NCI-H1092 (cell line): ENCODE data around the gene NDUFAF5.

ENCODE experiments used
- DNase-seq: peaks from one replicate; lab custom pipeline; 2025; lab: John Stamatoyannopoulos, UW

The NDUFAF5 gene

DNA sequence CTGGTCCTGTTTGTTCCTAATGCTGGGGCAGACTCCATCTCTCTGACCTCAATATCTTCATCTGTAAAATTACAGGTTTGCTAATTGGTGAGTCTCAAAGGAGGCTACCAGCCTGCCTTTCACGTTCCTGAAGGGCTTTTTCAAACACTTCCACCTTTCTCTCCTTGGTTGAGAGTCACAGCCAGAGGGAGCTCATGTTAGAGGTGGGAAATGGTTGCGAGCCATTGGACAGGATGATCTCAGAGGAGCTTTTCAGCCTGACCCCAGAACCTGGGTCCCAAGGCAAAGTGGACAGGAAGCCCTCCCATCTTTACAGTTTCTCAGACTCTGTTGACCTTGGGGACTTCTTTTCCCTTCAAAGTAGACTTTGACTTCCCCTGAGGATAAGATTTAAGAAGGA, 37.6 kb downstream of the NDUFAF5 start:
- DNase-seq, result no peak

DNA sequence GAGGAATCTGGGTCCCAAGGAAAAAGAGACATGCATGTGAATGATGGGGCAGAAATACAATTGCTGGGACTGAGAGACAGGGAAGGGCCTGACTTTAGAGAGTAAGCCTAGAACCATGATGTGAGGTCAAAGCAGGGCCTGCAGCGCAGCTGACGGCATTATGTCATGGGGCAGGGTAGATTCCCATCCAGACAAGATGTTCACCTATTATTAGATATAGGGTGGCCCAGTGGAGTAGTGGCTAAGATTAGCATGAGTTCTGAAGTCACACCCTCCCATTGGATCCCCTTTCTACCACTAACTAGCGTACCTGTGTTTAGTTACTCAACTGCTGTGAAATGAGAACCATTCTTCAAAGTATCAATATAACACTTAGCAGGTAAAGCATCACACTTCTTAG, 39.6 kb downstream of the NDUFAF5 start:
- no peak for DNase-seq

DNA sequence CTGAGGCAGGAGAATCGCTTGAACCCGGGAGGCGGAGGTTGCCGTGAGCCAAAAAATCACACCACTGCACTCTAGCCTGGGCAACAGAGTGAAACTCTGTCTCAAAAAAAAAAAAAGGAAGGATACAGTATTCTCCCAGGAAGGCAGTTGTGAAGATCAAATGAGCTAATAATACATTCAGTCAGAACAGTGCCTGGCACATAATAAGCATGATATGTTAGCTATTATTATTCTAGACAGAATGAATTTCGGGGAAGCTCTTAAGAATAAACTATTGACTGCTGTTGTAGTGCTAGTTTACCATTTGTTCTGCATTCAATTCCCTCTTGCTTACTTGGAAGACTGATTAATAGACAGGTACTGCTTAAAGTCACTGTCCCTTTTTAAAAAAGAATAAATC, 40.6 kb downstream of the NDUFAF5 start:
- no peak for DNase-seq

DNA sequence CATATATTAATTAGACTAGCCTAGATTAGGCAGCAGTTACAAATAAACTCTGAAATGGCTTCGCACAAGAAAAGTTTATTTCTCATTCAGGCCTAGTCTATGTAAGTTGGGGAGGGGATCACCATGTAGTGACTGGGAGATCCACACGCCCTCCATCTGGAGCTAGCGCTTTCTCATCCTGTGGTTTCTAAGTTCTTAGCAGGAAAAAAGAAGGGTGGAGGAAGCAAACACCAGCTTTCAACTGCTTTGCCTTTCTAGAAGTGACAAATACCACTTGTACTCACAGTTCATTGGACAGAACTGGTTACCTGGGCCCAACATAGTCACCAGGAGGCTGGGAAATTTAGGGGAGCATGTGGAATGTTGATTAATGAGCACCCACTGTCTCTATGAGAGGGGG, 46.6 kb downstream of the NDUFAF5 start:
- DNase-seq, result no peak

DNA sequence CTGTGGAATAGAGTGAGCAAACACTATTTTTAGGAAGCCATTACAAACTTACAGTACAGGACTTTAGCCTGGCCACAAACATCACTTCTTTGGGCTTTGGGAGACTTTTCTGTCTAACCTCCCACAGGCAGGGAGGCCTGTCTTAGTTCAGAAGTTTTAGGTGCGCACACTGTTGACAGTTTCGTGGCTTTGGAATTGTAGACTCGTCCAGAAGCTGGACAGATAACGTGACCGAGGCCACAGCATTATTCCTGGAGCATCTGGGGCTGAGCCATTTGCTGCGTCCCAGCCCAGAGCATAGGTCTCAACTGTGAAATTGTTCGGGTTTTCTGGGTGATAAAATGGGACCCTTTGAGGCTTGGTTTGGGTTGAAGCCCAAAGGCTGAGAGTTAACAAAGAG, 53.8 kb downstream of the NDUFAF5 start:
- no peak for DNase-seq

DNA sequence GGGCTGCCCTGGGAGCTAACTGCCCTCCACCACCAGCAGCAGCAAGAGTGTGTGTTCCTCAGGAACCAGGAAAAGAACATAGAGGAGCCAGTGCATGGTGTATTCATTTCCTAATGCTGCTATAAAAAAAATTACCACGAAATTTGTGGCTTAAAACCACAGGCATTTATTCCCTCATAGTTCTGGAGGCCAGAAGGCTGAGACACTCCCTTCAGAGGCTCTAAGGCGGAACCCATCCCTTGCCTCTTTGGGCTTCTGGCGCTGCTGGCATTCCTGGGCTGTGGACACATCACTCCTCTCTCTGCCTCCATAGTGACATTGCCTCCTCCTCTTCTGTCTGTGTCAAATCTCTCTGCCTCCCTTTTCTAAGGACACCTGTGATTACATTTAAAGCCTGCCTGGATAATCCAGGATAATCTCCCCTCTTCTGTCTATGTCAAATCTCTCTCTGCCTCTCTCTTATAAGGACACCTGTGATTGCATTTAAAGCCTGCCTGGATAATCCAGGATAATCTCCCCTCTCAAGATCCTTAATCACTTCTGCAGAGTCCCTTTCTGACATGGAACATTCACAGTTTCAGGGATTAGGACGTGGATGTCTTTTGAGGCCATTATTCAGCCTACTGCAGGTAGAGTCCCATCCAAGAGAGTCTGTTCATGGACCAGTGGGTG, 54.7 kb downstream of the NDUFAF5 start:
- no peak for DNase-seq

DNA sequence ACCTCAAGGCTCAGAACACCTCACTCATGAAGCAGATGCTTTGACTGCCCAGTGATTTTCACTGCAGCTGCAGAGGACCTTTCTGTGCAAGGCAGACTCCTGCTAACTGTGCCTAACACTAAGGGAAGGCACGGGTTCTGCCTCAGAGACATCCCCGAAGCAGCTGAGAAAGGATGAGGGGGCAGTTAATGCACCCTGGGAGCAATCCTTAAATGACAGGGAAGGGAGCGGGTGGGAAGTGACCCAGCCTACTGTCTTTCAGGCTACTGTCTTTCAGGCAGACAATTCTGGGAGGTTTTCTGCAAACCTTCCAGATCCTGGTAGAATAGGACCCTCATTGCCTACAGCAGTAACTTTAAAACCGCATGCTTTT, 55.3 kb downstream of the NDUFAF5 start:
- DNase-seq, result no peak

DNA sequence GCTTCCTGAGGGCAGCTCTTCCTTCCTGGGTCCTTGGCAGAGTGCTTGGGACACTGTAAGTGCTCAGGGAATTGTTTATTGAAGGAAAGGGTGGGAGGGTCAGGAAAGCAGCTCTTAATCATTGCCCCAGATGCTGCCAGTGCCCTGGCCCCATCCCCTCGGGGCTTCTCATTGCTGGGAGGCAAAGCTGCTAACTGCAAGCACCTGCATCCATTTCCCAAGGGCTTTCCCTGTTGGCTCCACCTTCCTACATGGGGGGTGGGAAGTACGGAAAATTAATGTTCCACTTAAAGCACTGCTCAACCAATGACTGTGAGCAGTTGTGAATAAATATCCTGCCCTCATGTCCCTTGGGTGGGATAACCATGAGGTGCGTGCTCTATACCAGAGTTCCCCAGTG, 56.4 kb downstream of the NDUFAF5 start:
- DNase-seq, result no peak

DNA sequence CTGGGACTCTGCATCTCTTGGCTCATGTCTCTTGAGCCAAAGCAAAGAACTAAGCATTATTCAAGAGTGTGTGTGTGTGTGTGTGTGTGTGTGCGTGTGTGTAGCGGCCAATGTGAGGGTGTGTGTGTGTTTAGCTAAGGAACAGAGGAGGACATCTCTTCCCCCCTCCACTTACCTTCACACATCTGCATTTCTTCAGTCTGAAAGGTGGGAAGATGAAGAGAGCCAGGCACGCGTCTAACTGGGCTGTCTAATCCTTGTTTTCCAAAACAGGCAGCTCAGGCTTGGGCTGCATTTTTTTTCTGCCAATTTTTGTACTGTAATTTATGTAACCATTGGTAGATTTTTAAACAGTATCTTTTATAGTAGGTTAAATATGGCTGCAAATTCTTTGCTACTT, 59.5 kb downstream of the NDUFAF5 start:
- no peak for DNase-seq

DNA sequence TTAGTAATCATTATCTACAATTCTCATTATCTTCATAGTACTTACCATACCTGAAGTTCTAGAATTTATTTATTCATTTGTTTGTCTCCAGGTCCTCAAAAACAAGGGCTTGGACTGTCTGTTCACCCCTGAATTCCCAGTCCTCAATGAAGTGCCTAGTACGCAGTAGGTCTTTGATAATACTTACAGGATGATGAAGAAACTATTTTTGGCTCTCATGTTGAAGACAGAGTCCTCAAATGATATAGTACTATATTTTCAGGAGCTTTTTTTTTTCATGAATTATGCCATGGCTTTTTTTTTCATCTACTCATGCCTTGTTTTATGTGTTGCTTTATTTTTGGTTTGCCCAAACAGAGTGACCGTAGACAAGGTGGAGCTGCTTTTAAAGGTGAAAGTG, 66.5 kb downstream of the NDUFAF5 start:
- no peak for DNase-seq

DNA sequence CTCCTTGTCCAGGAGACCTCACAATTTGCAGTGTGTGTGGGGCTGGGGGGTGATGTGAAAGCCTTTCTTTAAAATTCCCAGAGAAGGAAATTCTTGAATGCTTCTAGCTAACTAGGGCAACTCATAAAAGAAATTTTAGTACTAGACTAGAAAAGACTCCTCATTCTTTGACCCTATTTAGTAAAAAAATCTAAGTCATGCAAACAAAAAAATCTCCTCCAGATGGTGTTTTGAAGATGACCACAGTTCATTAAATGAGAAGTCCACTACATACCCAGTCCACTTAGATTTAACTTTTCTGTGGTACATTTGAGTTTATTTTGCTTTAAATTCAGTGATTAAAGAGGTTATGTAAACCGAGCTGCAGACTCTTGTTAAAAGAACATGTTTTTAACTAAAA, 67.5 kb downstream of the NDUFAF5 start:
- no peak for DNase-seq

DNA sequence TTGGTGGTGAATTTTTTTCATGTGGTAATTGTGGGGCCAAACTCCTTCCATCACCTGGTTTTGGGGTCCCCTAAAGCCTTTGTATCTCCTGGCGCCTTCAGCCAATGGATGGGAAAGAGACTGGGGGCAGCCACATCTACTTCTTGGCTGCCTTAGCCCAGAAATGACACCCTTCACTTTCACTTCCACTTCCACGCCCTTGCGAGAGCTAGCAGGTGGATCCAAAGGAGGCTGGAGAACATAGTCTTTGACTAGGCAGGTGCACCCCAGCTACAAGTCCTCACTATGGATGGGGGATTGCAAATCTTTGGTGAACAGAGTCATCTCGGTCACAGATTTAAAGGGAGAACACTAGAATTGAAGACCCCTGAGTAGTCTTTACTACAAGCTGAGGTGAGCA, 70.8 kb downstream of the NDUFAF5 start:
- no peak for DNase-seq

DNA sequence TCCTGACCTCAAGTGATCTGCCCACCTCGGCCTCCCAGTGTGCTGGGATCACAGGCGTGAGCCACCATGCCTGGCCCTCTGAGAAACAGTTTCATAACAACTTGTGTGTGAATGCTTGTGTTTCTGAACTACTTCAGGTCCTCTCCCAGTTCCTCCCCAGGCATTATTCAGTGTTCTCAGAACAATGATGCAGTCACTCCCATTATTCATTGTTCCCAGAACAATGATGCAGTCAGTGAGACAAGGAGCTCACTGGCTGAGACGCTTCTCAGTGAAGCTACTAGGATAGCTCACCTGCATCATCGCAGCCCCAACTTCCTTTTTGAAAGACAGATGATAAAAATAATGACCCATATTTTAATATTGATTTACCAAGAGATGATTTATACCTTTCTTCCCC, 71.5 kb downstream of the NDUFAF5 start:
- no peak for DNase-seq

DNA sequence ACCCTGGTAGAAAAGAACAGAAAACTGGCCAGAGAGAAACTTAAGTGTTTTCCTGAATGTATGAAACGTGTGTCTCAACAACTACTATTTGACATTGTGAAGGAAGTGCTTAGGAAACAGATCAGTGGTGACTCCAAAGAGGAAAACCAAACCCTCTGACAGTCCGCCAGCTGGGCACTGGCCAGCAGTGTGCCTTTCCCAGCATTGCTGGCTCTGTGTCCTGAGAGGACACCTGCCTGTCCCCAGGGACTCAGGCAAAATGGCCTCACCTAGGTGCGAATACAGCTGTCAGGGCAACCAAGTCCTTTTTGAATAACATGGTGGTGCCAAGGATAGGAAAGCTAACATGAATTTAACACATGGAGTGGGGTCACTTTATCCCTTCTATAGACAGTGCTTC, 72.5 kb downstream of the NDUFAF5 start:
- DNase-seq, result peak; percentile 97

DNA sequence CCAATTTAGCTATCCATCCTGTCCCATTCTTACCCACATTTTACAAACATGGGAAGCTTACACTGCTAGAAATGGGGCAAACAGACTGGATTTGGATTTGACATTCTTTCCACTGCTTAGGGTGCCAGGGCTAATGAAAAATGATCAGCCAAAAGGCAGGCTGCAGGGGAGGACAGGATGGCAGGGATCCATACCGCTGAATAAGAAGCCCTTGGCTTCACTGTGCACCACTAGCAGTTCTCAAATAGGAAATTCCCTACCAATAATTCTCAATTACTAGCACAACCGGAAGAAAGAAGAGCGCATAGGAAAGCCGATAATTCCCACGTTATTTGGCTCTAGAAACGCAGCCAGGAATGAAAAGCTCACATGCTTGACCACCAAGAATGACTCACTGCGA, 73.1 kb downstream of the NDUFAF5 start:
- DNase-seq, result peak; percentile 3

DNA sequence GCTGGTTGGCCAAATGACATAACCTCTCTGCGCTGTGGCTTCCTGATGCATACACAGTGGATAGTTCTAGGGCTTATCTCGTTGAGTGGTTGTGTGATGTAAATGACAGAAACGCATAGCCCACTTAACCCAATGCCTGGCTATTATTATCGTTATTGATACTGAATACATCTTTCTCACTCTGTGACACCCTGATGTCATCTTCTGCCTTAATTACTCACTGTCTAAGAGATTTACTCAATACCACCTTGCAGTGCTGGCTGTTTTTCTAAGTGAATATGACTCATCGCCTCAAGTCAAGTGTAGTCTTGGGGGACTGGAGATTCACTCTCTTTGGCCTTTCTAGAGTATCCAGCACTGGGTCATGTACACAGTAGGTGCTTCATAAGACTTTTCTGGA, 73.6 kb downstream of the NDUFAF5 start:
- no peak for DNase-seq

DNA sequence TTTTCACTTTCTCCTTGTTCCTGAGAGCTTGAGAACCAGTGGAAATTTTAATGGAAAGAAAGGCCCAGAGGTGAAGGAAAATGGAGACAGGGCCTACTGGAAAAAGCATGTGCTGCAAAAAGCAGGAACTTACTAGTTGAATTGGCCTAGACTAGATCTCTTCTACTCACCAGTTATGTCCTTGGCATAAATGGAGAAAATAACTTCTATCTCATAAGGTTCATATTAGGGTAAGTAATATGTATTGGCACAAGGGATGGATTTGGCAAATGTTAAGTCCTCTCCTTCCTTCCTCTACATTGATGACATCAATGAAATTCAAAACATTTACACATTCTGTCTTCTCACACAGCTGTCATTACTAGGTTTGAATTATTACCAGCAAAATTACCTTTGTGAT, 74.0 kb downstream of the NDUFAF5 start:
- no peak for DNase-seq

DNA sequence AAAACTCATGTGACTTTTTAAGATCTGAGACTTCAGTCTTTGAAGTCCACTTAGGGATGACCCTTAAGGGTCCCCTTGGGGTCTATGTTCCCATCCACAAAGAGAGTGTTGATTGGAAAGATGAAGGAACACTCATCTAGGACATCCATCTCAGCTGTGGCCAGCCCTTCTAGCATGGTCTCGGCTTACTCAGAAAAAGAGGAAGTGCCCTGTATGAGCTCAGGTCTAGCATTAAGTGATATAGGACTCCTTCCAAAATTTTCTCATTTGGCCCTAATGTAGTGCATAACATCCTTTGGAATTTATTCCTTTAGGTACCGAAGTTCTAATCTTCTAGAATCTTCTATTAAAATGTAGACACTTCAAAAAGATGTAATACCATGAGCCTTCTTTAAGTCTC, 77.4 kb downstream of the NDUFAF5 start:
- no peak for DNase-seq

DNA sequence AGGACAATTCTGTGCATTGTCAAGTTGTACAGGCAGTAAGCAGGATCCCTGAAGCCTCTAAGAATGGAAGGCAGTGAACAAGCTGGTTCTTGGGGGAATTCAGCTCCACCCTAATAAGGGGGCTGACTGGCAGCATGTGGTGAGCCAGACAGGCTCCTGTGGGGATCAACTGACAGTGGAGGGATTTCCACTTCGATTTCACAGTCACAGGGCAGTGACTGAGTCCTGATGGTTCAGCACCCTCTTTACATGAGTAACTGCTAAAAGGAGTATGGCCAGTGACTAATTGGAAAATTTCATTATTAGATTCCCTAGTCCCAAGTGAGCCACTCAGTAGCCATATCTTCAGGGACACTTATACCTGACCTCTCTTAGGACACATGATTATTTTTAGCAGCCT, 78.4 kb downstream of the NDUFAF5 start:
- DNase-seq, result no peak

DNA sequence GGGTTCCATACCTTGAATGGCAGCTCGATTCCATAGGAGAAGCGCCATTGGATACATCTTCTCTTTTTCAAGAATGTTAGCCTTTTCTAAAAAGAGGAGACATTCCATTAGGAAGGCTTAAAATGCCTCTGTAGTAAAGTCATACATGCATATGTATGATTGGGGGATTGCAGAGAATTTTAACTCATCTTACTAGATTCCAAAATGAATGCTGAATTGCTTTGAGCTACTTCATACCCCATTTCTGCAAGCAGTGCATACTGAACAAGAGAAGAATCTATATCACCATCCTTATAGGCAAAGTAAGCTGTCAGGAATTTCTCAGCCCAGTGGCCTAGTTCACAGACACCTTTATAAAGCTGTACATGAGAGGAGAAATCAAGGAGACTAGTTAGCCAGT, 80.3 kb downstream of the NDUFAF5 start:
- no peak for DNase-seq

DNA sequence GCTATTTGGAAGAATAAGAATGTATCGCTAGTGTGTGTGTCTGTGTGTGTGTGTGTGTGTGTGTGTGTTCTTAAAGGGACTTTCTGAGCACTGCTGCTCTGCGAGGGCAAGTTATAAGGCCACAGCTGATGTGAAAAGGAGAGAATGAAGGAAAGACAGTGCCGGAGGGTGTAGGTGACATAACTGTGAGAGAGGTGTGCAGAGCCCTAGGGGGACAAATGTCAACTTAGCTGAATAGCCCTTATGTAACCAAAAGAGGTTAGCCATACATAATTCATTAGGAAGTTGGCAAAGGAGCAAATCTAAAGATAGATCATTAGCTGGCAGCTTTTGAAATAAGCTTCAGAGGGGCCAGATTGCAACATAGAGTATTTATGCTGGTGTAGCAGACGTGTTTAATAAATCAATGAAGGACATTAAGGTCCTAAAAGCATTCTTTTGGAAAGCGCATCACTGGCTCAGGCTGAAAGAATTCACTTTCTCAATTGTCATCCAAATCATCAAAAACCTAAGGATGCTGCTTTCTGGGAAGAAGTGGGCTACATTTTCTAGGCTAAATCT, 81.0 kb downstream of the NDUFAF5 start:
- peak; percentile 76 for DNase-seq

DNA sequence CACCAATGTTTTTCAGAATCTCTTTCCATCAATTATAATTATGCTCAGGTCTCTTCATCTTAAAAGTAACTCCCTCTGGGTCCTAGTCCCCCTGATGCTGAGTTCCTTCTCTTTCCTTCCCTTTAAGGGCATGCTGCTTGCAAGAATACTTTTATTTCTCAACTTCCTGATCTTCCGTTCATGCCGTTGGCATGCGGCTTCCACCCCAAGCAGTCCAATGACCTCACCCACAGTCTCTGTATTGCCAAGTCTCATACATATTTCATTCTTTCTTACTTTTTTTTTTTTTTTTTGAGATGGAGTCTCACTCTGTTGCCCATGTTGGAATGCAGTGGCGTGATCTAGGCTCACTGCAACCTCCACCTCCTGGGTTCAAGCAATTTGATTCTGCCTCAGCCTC, 83.5 kb downstream of the NDUFAF5 start:
- no peak for DNase-seq

DNA sequence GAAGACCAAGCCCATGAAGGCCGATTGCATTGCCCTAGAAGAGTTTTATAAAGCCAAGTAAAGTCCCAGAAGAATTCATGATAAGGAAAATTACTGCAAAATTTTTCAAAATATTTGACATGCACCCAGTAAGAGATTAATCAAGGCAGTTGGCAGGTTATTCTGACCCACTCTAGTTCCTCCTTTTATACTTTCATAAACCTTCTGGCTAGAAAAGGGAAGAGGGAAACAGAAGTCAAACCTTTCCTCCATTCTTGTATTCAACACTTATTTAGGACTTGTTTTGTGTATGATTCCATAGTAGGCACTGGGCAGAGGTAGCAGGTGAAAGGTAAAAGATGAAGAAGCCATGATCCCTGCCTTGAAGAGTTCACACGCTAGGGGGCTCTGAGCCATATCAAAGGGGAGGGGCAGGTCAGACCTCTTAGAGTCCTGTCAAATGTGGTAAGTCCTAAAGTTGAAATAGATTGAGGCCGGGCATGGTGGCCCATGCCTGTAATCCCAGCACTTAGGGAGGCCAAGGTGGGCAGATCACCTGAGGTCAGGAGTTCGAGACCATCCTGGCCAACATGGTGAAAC, 85.4 kb downstream of the NDUFAF5 start:
- DNase-seq, result no peak
